Activated gamma-delta T cell (primary cell): ENCODE results near the gene LIPJ.

Source experiments
- DNase-seq: peaks from one replicate; lab custom pipeline; 2025; lab: John Stamatoyannopoulos, UW

Gene LIPJ

GRCh38 chr10:88598055-88598454, 11.5 kb downstream of the LIPJ start:
- no peak for DNase-seq

DNA sequence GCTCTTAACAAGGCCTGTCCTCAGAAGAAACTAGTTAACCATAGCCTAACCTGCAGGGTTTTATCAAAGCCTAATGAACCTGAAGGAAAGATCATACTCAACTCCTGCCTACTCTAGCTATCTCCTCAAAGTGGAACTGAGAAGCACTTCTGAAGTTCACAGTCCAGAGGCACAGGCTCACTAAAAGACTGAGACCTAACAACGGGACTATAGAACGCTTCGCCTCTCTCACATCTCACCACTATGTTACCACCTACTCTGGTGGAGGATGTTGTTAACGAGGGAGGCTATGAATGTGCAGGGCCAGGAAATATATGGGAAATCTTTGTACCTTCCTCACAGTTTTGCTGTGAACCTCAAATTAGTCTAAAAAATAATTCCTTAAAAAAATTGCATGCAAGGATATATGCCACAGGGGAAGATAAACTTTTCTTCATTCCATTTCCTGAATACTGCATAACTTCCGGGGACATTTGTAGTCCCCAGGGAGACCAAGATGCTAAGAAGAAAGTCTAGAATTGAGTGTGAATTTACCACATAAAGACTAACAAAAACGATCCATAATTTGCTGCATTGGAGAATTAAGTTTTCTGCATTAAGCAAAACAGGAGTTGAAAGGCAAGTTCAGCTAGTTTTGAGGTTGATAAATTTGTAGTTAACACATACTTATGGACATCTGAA, 21.6 kb downstream of the LIPJ start:
- DNase-seq: no peak

GRCh38 chr10:88608780-88609179, 22.2 kb downstream of the LIPJ start:
- no peak for DNase-seq

GRCh38 chr10:88616250-88616977, 29.9 kb downstream of the LIPJ start:
- DNase-seq: no peak

DNA sequence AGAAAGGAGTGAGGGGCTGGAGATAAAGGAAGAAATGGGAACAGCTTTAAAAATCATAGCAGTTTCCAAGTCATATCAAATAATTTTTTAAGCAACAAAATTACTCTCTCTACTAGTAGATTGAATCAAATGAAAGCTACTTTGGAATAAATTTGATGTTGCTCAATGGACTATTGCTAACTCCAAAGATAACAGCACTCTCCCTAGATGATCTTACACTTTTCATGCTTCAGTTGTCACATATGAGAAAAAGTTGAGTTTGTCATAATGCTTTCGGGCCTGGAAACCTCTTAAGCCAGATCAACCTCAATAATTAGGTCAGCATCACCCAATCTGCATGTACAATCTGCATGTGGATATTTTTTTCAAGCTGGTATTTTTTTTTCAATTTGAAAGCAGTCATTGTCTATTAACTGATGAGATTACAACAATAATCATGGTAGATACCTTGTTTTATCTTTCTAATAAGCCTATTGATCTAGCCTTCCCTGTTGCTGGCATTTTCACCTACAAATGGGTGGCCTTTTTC, 31.3 kb downstream of the LIPJ start:
- no peak for DNase-seq

DNA sequence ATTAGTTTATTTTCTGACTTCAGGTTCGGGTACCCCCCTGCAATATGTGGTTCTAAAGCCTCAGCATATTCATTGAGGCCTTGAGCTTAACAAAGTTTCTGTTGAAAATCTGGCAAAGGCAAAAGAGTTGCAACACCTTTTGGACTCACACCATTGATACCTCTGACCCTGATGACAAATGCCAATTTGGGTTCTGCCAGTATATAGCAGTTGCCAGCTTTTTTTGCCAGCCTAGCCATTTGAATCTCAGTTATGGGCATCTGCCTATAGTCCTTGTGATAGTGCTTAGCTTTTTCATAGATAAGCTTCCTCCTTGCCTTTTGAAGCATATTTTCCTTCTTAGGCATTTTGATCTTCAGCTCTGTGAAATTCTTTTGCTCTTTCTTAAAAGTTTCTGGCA, 31.9 kb downstream of the LIPJ start:
- DNase-seq: no peak

- no peak for DNase-seq
These were observed 33.9 kb downstream of the LIPJ start for GRCh38 chr10:88620441-88620840.

GRCh38 chr10:88623835-88624234, 37.3 kb downstream of the LIPJ start:
- no peak for DNase-seq

DNA sequence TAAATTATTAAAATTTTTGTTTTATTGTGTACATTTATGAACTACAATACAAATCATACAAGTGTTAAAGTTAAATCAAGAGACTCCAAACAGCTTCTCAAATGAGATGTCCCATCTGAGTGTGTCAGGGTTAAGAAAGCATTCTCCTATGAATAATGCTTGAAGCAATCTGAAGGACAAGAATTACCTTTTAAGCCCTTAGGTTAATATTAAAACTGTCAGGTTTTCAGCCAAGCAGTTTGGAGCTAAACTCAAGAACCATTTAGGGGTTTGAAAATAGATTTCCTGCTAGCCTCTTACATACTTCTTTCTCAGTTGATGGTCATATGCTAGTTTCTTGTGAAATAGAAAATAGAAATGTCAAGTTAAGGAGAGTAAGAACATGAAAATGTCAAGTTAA, 38.3 kb downstream of the LIPJ start:
- DNase-seq: no peak

GRCh38 chr10:88640186-88640585, 53.6 kb downstream of the LIPJ start:
- no peak for DNase-seq

DNA sequence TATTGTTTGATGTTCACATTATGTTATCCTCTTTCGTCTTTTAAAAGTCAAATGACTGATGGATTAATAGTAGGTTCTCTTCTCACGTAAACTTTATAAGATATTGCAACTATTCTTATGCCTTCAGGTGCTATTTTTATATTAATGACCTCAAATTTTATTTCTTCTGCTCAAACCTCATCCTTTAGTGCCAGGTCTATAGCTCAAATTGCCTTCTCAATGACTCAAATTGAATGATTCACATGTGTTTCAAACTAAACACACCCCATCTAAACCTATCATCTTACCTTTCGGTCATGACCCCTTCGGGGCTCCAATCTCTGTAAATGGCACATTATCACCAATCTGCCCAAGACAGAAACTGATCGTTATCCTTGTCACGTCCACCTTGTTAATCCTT, 55.6 kb downstream of the LIPJ start:
- DNase-seq: no peak

DNA sequence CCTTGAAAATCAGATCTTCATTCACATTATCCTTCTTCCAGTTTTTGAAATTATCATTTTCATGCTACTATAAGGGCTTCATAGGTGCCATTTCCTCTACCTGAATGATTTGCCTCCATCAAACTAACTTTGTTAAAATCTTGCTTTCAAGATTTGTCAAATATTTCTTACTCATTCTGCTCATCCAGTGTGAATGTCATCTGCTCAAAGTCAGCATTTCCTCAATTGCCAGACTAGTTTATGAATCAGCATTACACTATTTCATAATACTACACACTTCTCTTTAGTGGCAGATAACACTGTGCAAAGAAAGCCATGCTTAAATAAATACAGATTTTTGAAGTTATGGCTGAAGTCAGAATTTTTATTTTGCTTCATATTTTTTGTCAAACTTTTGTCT, 56.4 kb downstream of the LIPJ start:
- DNase-seq: no peak

- DNase-seq: no peak
These were observed 60.6 kb downstream of the LIPJ start for GRCh38 chr10:88647061-88647615.

GRCh38 chr10:88651101-88651551, 64.6 kb downstream of the LIPJ start:
- DNase-seq: no peak

- DNase-seq: no peak
These were observed 66.1 kb downstream of the LIPJ start for GRCh38 chr10:88652616-88653015.
